Stimulated activated CD4-positive, alpha-beta T cell treated with anti-CD3 and anti-CD28 coated beads, Interleukin-15, amount 100 ng/mL, for 1 hour (primary cell): ENCODE data around the gene MMEL1.
"Not testable (repeated sequence)": the region's sequence is repeated elsewhere in the genome, so short reads cannot be mapped to it uniquely, and the experiment has no call there.

Experiments used
- DNase-seq, 2 donors: peaks; one replicate each; pipeline ENCODE4 v3.0.0-alpha.2; 2020; ENCODE audit warnings: low read depth in 1 of 2, low spot score in 1 of 2

The MMEL1 gene

GRCh38 chr1:2632561-2633361 is at the start of gene MMEL1:
MMEL1 (minus strand) TSS chr1:2633016; CDS start chr1:2629484, 3,532 bp downstream.
- DNase-seq: no peak

- DNase-seq: not testable (repeated sequence)
These were observed 43.9 kb upstream of the MMEL1 start for GRCh38 chr1:2676726-2677125.

- not testable (repeated sequence) for DNase-seq
These were observed 38.8 kb upstream of the MMEL1 start for GRCh38 chr1:2671656-2672055.

GRCh38 chr1:2659806-2660205 is 27.0 kb upstream of the MMEL1 start:
- not testable (repeated sequence) for DNase-seq

- not testable (repeated sequence) for DNase-seq
These were observed 25.1 kb upstream of the MMEL1 start for GRCh38 chr1:2657909-2658308.

GRCh38 chr1:2657124-2657523 is 24.3 kb upstream of the MMEL1 start:
- not testable (repeated sequence) for DNase-seq

- not testable (repeated sequence) for DNase-seq
These were observed 23.0 kb upstream of the MMEL1 start for GRCh38 chr1:2655598-2656434.

- DNase-seq: not testable (repeated sequence)
These were observed 21.7 kb upstream of the MMEL1 start for GRCh38 chr1:2654443-2654948.

GRCh38 chr1:2653741-2654442 is 21.1 kb upstream of the MMEL1 start:
- not testable (repeated sequence) for DNase-seq

GRCh38 chr1:2652926-2653571 is 20.2 kb upstream of the MMEL1 start:
- DNase-seq: not testable (repeated sequence)

GRCh38 chr1:2652152-2652925 is 19.5 kb upstream of the MMEL1 start:
- not testable (repeated sequence) for DNase-seq

GRCh38 chr1:2650967-2651645 is 18.3 kb upstream of the MMEL1 start:
- no peak for DNase-seq

- no peak for DNase-seq
These were observed 14.0 kb upstream of the MMEL1 start for GRCh38 chr1:2646837-2647236.

GRCh38 chr1:2645776-2646175 is 13.0 kb upstream of the MMEL1 start:
- no peak for DNase-seq

- DNase-seq: no peak
These were observed 12.3 kb upstream of the MMEL1 start for GRCh38 chr1:2645143-2645542.

GRCh38 chr1:2644591-2645101 is 11.8 kb upstream of the MMEL1 start:
- DNase-seq: no peak

GRCh38 chr1:2644171-2644570 is 11.4 kb upstream of the MMEL1 start:
- no peak for DNase-seq

- no peak for DNase-seq
These were observed 10.7 kb upstream of the MMEL1 start for GRCh38 chr1:2643414-2644077.
